ENCODE data around the gene ZNF281. TPM values are rescaled to one million over a fixed set of nuclear protein-coding genes. Genes with fewer than 3 reads are reported as not detected.

Gene ZNF281
- total and polyA plus RNA-seq, 9 of the 15 experiments (the other 6 are each of a cell fraction or from before 2014, with no cell fraction given): 9.6 to 24.9 (median 16.5) TPM

DNA sequence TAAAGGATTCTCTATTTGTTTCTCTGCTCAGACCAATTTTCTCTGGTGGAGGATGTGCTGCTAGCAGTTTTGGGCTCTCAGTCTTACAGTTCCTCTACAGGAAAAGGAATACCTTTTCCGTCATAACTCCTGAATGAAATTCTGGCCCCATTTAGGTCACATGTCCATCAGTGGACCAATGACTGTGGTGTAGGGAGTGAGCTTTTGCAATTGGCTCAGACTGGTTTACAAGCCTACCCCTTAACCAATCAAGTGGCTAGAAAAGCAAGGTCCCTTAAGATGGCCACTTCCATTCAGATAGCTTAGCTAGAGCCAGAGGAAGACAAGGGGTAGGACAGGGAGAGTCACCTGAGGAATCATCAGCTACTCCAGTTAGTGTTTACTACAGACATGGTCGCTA, 16.4 kb upstream of the ZNF281 start:
- H3K9me3 ChIP-seq (replicated peaks; ENCODE audit: control insufficient read depth, insufficient read depth, low read depth, low read length): no peaks in the 10 kb centered on the region; the same call in 1 of the 2 replicates
- no peak overlapping the region for H3K9ac ChIP-seq (ENCODE audit: insufficient read depth in 1 of 2, low read depth in 2 of 2, low read length in 2 of 2)
- FAIRE-seq (peak; percentile 44), DNase-seq (ENCODE audit: extremely low read depth in 1 of 4, low spot score in 3 of 4) (peak in 3 of 4 experiments; percentile 36 to 44 (median 43)), ATAC-seq (peak; percentile 74)
- no peak overlapping the region for H3K27ac ChIP-seq (ENCODE audit: extremely low read depth, low read depth, low read length)
- H3K79me2 ChIP-seq (ENCODE audit: control insufficient read depth, insufficient read depth, low read length): no peaks in the 10 kb centered on the region
- no peaks in the 10 kb centered on the region for H3K36me3 ChIP-seq (ENCODE audit: control insufficient read depth, insufficient read depth, low read length)
- in situ Hi-C loops (cut with MboI) (no loop called here), intact Hi-C loops (cut with micrococcal nuclease) (no loop called here)
- no peaks in the 10 kb centered on the region for H3K27me3 ChIP-seq (ENCODE audit: control insufficient read depth in 2 of 2, insufficient read depth in 2 of 2, low read length in 2 of 2)
- TF ChIP-seq ILK (tag; IDR thresholded peaks at IDR 0.05; ENCODE audit: borderline replicate concordance, low read depth): no peak
- TF ChIP-seq STAT5A (IDR thresholded peaks at IDR 0.05; ENCODE audit: borderline replicate concordance, low read length): no peak
- TF ChIP-seq ZC3H11A (IDR thresholded peaks at IDR 0.05; ENCODE audit: low read depth, low read length): no peak
- TF ChIP-seq ETV5 (CRISPR knock-in tag; IDR thresholded peaks at IDR 0.05; ENCODE audit: low read depth): no peak
- TF ChIP-seq CBX3 (IDR thresholded peaks at IDR 0.05; ENCODE audit: borderline replicate concordance in 1 of 2, low read length in 2 of 2): no peak
- TF ChIP-seq PRMT5 (CRISPR knock-in tag; IDR thresholded peaks at IDR 0.05): no peak
- TF ChIP-seq NR1H2 (CRISPR knock-in tag; IDR thresholded peaks at IDR 0.05): no peak
- TF ChIP-seq, protein P1, sequence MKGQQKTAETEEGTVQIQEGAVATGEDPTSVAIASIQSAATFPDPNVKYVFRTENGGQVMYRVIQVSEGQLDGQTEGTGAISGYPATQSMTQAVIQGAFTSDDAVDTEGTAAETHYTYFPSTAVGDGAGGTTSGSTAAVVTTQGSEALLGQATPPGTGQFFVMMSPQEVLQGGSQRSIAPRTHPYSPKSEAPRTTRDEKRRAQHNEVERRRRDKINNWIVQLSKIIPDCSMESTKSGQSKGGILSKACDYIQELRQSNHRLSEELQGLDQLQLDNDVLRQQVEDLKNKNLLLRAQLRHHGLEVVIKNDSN (CRISPR knock-in tag; IDR thresholded peaks at IDR 0.05): peak; percentile 72
- TF ChIP-seq XRCC5 (IDR thresholded peaks at IDR 0.05; ENCODE audit: low read depth, low read length): no peak
- peak; percentile 10 for TF ChIP-seq NFYB (IDR thresholded peaks at IDR 0.05; ENCODE audit: extremely low read depth, insufficient read length)
- TF ChIP-seq RAD51 (IDR thresholded peaks at IDR 0.05; ENCODE audit: borderline replicate concordance, low read depth): peak; percentile 57
- TF ChIP-seq, protein P2, sequence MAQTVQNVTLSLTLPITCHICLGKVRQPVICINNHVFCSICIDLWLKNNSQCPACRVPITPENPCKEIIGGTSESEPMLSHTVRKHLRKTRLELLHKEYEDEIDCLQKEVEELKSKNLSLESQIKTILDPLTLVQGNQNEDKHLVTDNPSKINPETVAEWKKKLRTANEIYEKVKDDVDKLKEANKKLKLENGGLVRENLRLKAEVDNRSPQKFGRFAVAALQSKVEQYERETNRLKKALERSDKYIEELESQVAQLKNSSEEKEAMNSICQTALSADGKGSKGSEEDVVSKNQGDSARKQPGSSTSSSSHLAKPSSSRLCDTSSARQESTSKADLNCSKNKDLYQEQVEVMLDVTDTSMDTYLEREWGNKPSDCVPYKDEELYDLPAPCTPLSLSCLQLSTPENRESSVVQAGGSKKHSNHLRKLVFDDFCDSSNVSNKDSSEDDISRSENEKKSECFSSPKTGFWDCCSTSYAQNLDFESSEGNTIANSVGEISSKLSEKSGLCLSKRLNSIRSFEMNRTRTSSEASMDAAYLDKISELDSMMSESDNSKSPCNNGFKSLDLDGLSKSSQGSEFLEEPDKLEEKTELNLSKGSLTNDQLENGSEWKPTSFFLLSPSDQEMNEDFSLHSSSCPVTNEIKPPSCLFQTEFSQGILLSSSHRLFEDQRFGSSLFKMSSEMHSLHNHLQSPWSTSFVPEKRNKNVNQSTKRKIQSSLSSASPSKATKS (CRISPR knock-in tag; IDR thresholded peaks at IDR 0.05): no peak
- TF ChIP-seq, protein P3, sequence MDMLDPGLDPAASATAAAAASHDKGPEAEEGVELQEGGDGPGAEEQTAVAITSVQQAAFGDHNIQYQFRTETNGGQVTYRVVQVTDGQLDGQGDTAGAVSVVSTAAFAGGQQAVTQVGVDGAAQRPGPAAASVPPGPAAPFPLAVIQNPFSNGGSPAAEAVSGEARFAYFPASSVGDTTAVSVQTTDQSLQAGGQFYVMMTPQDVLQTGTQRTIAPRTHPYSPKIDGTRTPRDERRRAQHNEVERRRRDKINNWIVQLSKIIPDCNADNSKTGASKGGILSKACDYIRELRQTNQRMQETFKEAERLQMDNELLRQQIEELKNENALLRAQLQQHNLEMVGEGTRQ (CRISPR knock-in tag; IDR thresholded peaks at IDR 0.05): peak; percentile 67
- H2AFZ ChIP-seq (ENCODE audit: low read depth, low read length): no peak overlapping the region; the same call in 1 of the 2 replicates
- no peaks in the 10 kb centered on the region for H4K20me1 ChIP-seq (replicated peaks; ENCODE audit: control insufficient read depth, insufficient read depth, low read length)
- no peaks in the 10 kb centered on the region for H3K9me1 ChIP-seq (ENCODE audit: control insufficient read depth, insufficient read depth, low read length)
- POLR2A ChIA-PET: interaction anchor here (0.8 to 1.0 kb wide), 2 partner anchors 9 to 12 kb away, joined by 3 read pairs; no protein-coding TSS in a partner anchor
- H3K4me3 ChIP-seq: no peak overlapping the region
- H3K4me2 ChIP-seq (ENCODE audit: insufficient read depth, low read length): no peak overlapping the region
- no TSS peak for BruUV-seq (replicated peaks)
- WGBS (ENCODE audit: insufficient coverage, low coverage, missing lambda C conversion rate): 75% methylated on average over 2 of the region's 2 CpGs
- peaks cover 0 to 3% of the 10 kb centered on the region in 2 experiments; a peak in 1 of 5 replicates for H3K4me1 ChIP-seq (replicated peaks in 1 of 2; ENCODE audit: control insufficient read depth in 2 of 2, insufficient read depth in 2 of 2, low read length in 2 of 2)
- CTCF ChIA-PET (ENCODE audit: low intra/inter-chr PET ratio): no interaction called here

Data from K562 (cell line).